ENCODE measurements around the gene PRKCH. TPM values are rescaled to one million over a fixed set of nuclear protein-coding genes. Genes with fewer than 3 reads are reported as not detected.
A peak's percentile ranks its signal among the peaks of the same experiment; 100 is the strongest.

The PRKCH gene
- total RNA-seq, 2 donors from 2014 or later: 18.2 to 82.4 TPM

- Histone ChIP-seq H3K4me1 (peaks cover 28% of the 10 kb centered on the region), H3K9me3 (no peaks in the 10 kb centered on the region), H3K36me3 (replicated peaks in 1 of 2; ENCODE audit: insufficient read depth in 1 of 2, low read depth in 2 of 2) (no peaks in the 10 kb centered on the region), H3K27me3 (no peaks in the 10 kb centered on the region), H3K27ac (peak overlapping the region; percentile 43 to 77 (median 63)), H3K4me3 (no peak overlapping the region)
- TF ChIP-seq CTCF (IDR thresholded peaks at IDR 0.05): no peak
- TF ChIP-seq POLR2A (IDR thresholded peaks at IDR 0.05): no peak
- intact Hi-C loops (cut with DNase I): no loop called here
- ATAC-seq (no peak), DNase-seq (no peak)
- 62 to 80% methylated on average over 4 of the region's 4 CpGs for WGBS, 2 donors
These were observed 118.5 kb downstream of the PRKCH start for GRCh38 chr14:61439779-61440418.

GRCh38 chr14:61443481-61443880 is 122.1 kb downstream of the PRKCH start:
- Histone ChIP-seq H3K9me3 (no peaks in the 10 kb centered on the region), H3K4me1 (peaks cover 17% of the 10 kb centered on the region), H3K4me3 (no peak overlapping the region), H3K27me3 (no peaks in the 10 kb centered on the region), H3K36me3 (replicated peaks in 1 of 2; ENCODE audit: insufficient read depth in 1 of 2, low read depth in 2 of 2) (no peaks in the 10 kb centered on the region), H3K27ac (no peak overlapping the region)
- intact Hi-C loops (cut with DNase I): no loop called here
- ATAC-seq (no peak), DNase-seq (no peak)
- WGBS, 2 donors: 93% methylated on average over 3 of the region's 3 CpGs
- TF ChIP-seq CTCF (IDR thresholded peaks at IDR 0.05): no peak
- TF ChIP-seq POLR2A (IDR thresholded peaks at IDR 0.05): no peak

GRCh38 chr14:61444215-61444768 is 122.9 kb downstream of the PRKCH start:
- no peaks in the 10 kb centered on the region for H3K9me3 ChIP-seq
- no peak for TF ChIP-seq POLR2A (IDR thresholded peaks at IDR 0.05)
- TF ChIP-seq CTCF (IDR thresholded peaks at IDR 0.05): no peak
- intact Hi-C loops (cut with DNase I): no loop called here

GRCh38 chr14:61451491-61451890 is 130.1 kb downstream of the PRKCH start:
- DNase-seq (no peak), ATAC-seq (no peak)
- 57 to 62% methylated on average over 2 of the region's 2 CpGs for WGBS, 2 donors
- TF ChIP-seq CTCF (IDR thresholded peaks at IDR 0.05) (no peak), POLR2A (IDR thresholded peaks at IDR 0.05) (no peak)
- no peaks in the 10 kb centered on the region for H3K9me3 ChIP-seq
- no peak overlapping the region for H3K27ac ChIP-seq
- intact Hi-C loops (cut with DNase I): no loop called here
- H3K4me1 ChIP-seq: peaks cover 6% of the 10 kb centered on the region
- no peaks in the 10 kb centered on the region for H3K36me3 ChIP-seq (replicated peaks in 1 of 2; ENCODE audit: insufficient read depth in 1 of 2, low read depth in 2 of 2)
- no peaks in the 10 kb centered on the region for H3K27me3 ChIP-seq
- no peak overlapping the region for H3K4me3 ChIP-seq

More at GRCh38 chr14:61444215-61444768, 122.9 kb downstream of the PRKCH start:
- Histone ChIP-seq H3K4me3 (no peak overlapping the region), H3K27me3 (no peaks in the 10 kb centered on the region), H3K4me1 (peaks cover 9% of the 10 kb centered on the region), H3K36me3 (replicated peaks in 1 of 2; ENCODE audit: insufficient read depth in 1 of 2, low read depth in 2 of 2) (no peaks in the 10 kb centered on the region), H3K27ac (no peak overlapping the region)
- DNase-seq (peak in 1 of 4 donors; percentile 28), ATAC-seq (no peak)
- 86 to 87% methylated on average over 5 of the region's 5 CpGs for WGBS, 2 donors

Measured in body of pancreas (tissue), 4 donors.